BLaER1 (cell line): Measurements from ENCODE around the gene GGACT.
"Not testable (repeated sequence)": the region's sequence is repeated elsewhere in the genome, so short reads cannot be mapped to it uniquely, and the experiment has no call there.

Experiments
- H3K27ac ChIP-seq: shearing (Covaris generic); formaldehyde crosslinking; 2 replicates; pipeline ENCODE4 v1.8.1; 2022
- H3K27me3 ChIP-seq: shearing (Covaris generic); formaldehyde crosslinking; 2 replicates; pipeline ENCODE4 v1.8.1; 2022
- H3K36me3 ChIP-seq: shearing (Covaris generic); formaldehyde crosslinking; 2 replicates; pipeline ENCODE4 v1.8.1; 2022
- H3K4me1 ChIP-seq: shearing (Covaris generic); formaldehyde crosslinking; 2 replicates; pipeline ENCODE4 v1.8.1; 2022
- H3K4me2 ChIP-seq: shearing (Covaris generic); formaldehyde crosslinking; 2 replicates; pipeline ENCODE4 v1.8.1; 2022
- H3K4me3 ChIP-seq: shearing (Covaris generic); formaldehyde crosslinking; 2 replicates; pipeline ENCODE4 v1.8.1; 2022
- H3K9ac ChIP-seq: shearing (Covaris generic); formaldehyde crosslinking; 2 replicates; pipeline ENCODE4 v1.8.1; 2022
- H3K9me3 ChIP-seq: shearing (Covaris generic); formaldehyde crosslinking; 2 replicates; pipeline ENCODE4 v1.8.1; 2022
- H4K20me1 ChIP-seq: shearing (Covaris generic); formaldehyde crosslinking; 2 replicates; pipeline ENCODE4 v1.8.1; 2022
- Cebpa-rat ChIP-seq: shearing (Covaris generic); IDR thresholded peaks from 2 replicates; pipeline ENCODE4 v1.8.1; 2022

Gene GGACT

GRCh38 chr13:100581030-100581429, 7.6 kb downstream of the GGACT start:
- no peak overlapping the region for H3K9ac ChIP-seq
- H3K4me1 ChIP-seq: peaks cover 27% of the 10 kb centered on the region
- H3K27ac ChIP-seq: no peak overlapping the region
- no peak overlapping the region for H3K4me3 ChIP-seq
- no peaks in the 10 kb centered on the region for H3K36me3 ChIP-seq
- peaks cover 32% of the 10 kb centered on the region for H3K9me3 ChIP-seq
- no peak overlapping the region for H3K4me2 ChIP-seq
- no peak for TF ChIP-seq Cebpa-rat
- no peaks in the 10 kb centered on the region for H3K27me3 ChIP-seq
- H4K20me1 ChIP-seq: no peaks in the 10 kb centered on the region

DNA sequence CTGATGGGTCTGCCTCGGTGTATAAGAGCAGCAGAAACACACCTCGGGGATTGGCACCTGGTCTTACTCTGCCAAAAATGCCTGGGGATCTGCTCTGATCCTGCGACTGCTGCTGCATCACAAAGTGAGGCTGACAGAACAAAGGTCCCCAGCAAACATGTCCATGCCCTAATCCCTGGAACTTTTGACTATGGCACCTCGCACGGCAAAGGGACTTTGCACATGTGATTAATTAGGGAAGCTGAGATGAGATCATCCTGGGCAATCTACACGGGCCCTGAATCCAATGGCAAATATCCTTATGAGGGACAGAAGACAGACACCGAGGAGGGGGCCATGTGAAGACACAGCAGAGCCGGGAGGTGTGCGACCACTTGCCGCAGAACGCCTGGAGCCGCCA, 8.5 kb downstream of the GGACT start:
- Histone ChIP-seq H3K27ac (no peak overlapping the region), H4K20me1 (no peaks in the 10 kb centered on the region), H3K9me3 (peaks cover 32% of the 10 kb centered on the region), H3K27me3 (no peaks in the 10 kb centered on the region), H3K9ac (no peak overlapping the region), H3K4me2 (no peak overlapping the region), H3K36me3 (no peaks in the 10 kb centered on the region), H3K4me1 (peaks cover 18% of the 10 kb centered on the region), H3K4me3 (no peak overlapping the region)
- no peak for TF ChIP-seq Cebpa-rat

GRCh38 chr13:100577239-100577638, 11.3 kb downstream of the GGACT start:
- not testable (repeated sequence) for H4K20me1 ChIP-seq, H3K36me3 ChIP-seq, H3K4me3 ChIP-seq, H3K27me3 ChIP-seq, H3K27ac ChIP-seq, H3K4me1 ChIP-seq, H3K4me2 ChIP-seq, H3K9ac ChIP-seq
- H3K9me3 ChIP-seq: peaks cover 32% of the 10 kb centered on the region

DNA sequence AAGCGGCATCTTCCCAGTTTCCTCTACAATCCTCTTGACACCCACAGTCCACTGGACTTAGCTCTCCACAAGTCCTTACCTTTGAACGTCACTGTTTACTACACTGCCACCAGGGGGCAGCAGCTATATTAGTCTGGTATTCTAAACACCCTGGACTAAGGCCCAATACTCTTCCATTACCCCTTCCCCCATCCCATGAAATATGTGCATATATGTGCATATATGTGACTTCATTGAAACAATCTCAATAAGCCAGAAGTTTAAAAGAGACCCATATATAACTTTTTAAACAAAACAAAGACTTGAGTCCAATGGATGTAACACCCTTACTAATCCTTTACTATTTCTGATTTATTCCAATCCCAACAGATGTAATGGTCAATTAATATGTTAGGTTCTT, 15.5 kb downstream of the GGACT start:
- Histone ChIP-seq H3K9ac (no peak overlapping the region), H3K27me3 (no peaks in the 10 kb centered on the region), H3K4me3 (no peak overlapping the region), H3K9me3 (peaks cover 8% of the 10 kb centered on the region; the same call in 1 of the 2 replicates), H3K4me2 (no peak overlapping the region), H3K4me1 (no peaks in the 10 kb centered on the region), H4K20me1 (no peaks in the 10 kb centered on the region), H3K27ac (no peak overlapping the region), H3K36me3 (no peaks in the 10 kb centered on the region)
- TF ChIP-seq Cebpa-rat: no peak

DNA sequence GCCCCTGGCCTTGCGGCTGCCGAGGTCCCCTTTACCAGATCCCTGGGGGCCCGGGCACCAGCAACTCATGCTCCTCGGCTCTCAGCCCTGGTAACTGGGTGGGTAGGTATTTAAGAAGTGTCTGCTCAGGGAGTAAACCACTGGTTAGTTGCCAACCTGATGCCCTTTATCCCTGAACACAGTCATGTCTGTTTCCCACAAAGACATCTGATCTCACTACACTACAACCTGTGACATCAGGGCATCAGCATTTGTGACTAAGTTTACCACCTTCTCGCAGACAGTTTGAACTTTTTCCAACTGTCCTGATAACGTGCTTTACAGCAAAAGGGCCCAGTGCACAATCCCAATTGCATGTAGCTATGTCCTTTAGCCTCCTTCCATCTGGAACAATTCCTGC, 22.0 kb downstream of the GGACT start:
- H3K9ac ChIP-seq: no peak overlapping the region
- H3K36me3 ChIP-seq: no peaks in the 10 kb centered on the region
- H3K4me3 ChIP-seq: no peak overlapping the region
- H3K27ac ChIP-seq: no peak overlapping the region
- H4K20me1 ChIP-seq: no peaks in the 10 kb centered on the region
- no peak overlapping the region for H3K4me2 ChIP-seq
- no peak for TF ChIP-seq Cebpa-rat
- peaks cover 8% of the 10 kb centered on the region; the same call in 1 of the 2 replicates for H3K9me3 ChIP-seq
- no peaks in the 10 kb centered on the region for H3K27me3 ChIP-seq
- no peaks in the 10 kb centered on the region for H3K4me1 ChIP-seq

- Histone ChIP-seq H3K4me2 (no peak overlapping the region), H3K9ac (no peak overlapping the region), H3K27ac (no peak overlapping the region), H3K4me1 (no peaks in the 10 kb centered on the region), H3K9me3 (peaks cover 8% of the 10 kb centered on the region; the same call in 1 of the 2 replicates), H4K20me1 (no peaks in the 10 kb centered on the region), H3K27me3 (no peaks in the 10 kb centered on the region), H3K36me3 (no peaks in the 10 kb centered on the region), H3K4me3 (no peak overlapping the region)
- TF ChIP-seq Cebpa-rat: no peak
These were observed 23.3 kb downstream of the GGACT start for GRCh38 chr13:100565286-100565685.

GRCh38 chr13:100564444-100565223, 24.0 kb downstream of the GGACT start:
- peaks cover 8% of the 10 kb centered on the region; the same call in 1 of the 2 replicates for H3K9me3 ChIP-seq
- H3K4me1 ChIP-seq: no peaks in the 10 kb centered on the region
- H3K4me2 ChIP-seq: no peak overlapping the region
- H3K27me3 ChIP-seq: no peaks in the 10 kb centered on the region
- no peak for TF ChIP-seq Cebpa-rat
- H3K27ac ChIP-seq: no peak overlapping the region
- H3K36me3 ChIP-seq: no peaks in the 10 kb centered on the region
- H4K20me1 ChIP-seq: no peaks in the 10 kb centered on the region
- no peak overlapping the region for H3K4me3 ChIP-seq
- no peak overlapping the region for H3K9ac ChIP-seq

DNA sequence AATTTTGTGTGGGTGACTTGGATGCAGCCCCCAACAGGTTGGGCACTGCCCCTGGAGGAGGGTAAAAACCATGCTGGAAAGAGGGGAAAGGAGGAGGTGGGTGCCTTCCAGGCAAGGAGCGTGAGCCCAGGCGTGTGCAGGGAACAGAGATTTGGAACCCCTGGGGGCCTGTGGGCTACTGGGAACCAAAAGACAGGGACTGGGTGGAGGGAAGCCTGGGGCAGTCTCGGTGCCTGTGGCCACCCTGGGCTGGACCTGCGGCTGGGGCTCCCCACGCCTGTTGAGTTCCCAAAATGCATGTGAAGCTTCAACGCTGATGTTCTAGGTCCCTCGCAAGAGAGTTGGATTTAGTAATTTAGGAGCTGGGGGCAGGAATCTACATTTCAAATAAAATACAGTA, 24.8 kb downstream of the GGACT start:
- no peak for TF ChIP-seq Cebpa-rat

GRCh38 chr13:100561599-100562204, 26.9 kb downstream of the GGACT start:
- H4K20me1 ChIP-seq: no peaks in the 10 kb centered on the region
- no peak overlapping the region for H3K4me3 ChIP-seq
- no peaks in the 10 kb centered on the region for H3K4me1 ChIP-seq
- no peak for TF ChIP-seq Cebpa-rat
- no peak overlapping the region for H3K9ac ChIP-seq
- H3K9me3 ChIP-seq: no peaks in the 10 kb centered on the region
- H3K27ac ChIP-seq: no peak overlapping the region
- H3K36me3 ChIP-seq: no peaks in the 10 kb centered on the region
- no peak overlapping the region for H3K4me2 ChIP-seq
- H3K27me3 ChIP-seq: no peaks in the 10 kb centered on the region

More for the DNA sequence above, 24.8 kb downstream of the GGACT start:
- Histone ChIP-seq H3K4me1 (no peaks in the 10 kb centered on the region), H3K9ac (no peak overlapping the region), H3K27me3 (no peaks in the 10 kb centered on the region), H4K20me1 (no peaks in the 10 kb centered on the region), H3K36me3 (no peaks in the 10 kb centered on the region), H3K4me2 (no peak overlapping the region), H3K9me3 (0 out of 2 replicates have a peak, but pooled peaks cover 1% of the 10 kb centered on the region), H3K27ac (no peak overlapping the region), H3K4me3 (no peak overlapping the region)

GRCh38 chr13:100561158-100561499, 27.5 kb downstream of the GGACT start:
- Histone ChIP-seq H3K27ac (no peak overlapping the region), H3K9ac (no peak overlapping the region), H3K27me3 (no peaks in the 10 kb centered on the region), H3K4me3 (no peak overlapping the region), H3K4me2 (no peak overlapping the region), H4K20me1 (no peaks in the 10 kb centered on the region), H3K9me3 (no peaks in the 10 kb centered on the region), H3K36me3 (no peaks in the 10 kb centered on the region), H3K4me1 (no peaks in the 10 kb centered on the region)
- no peak for TF ChIP-seq Cebpa-rat
